Adrenal gland (tissue), 5 donors: ENCODE data around the gene GJB1.

ENCODE experiments used
- POLR2A ChIP-seq, 2 donors: fragments of 450-650 bp; IDR thresholded peaks; one replicate each; pipeline ENCODE4 v1.6.1; 2017; ENCODE audit warnings: antibody characterized with exemption in 2 of 2, mild to moderate bottlenecking in 2 of 2, moderate library complexity in 1 of 2
- TF ChIP-seq, protein P1 (sequence below), 6 experiments: fragments of 450-650 bp in 4 of 6; fragments of 200-600 bp in 2 of 6; sonication (generic) in 1 of 6; IDR thresholded peaks; 1 replicate in 5 of 6; 2 replicates in 1 of 6; pipeline versions ENCODE4 v1.5.1 to v1.8.0; 2016 to 2021; ENCODE audit warnings: antibody characterized with exemption in 6 of 6, mild to moderate bottlenecking in 2 of 6, moderate library complexity in 1 of 6
- donor health status: DM: no; HTN: no; CAD: no.

DNA sequence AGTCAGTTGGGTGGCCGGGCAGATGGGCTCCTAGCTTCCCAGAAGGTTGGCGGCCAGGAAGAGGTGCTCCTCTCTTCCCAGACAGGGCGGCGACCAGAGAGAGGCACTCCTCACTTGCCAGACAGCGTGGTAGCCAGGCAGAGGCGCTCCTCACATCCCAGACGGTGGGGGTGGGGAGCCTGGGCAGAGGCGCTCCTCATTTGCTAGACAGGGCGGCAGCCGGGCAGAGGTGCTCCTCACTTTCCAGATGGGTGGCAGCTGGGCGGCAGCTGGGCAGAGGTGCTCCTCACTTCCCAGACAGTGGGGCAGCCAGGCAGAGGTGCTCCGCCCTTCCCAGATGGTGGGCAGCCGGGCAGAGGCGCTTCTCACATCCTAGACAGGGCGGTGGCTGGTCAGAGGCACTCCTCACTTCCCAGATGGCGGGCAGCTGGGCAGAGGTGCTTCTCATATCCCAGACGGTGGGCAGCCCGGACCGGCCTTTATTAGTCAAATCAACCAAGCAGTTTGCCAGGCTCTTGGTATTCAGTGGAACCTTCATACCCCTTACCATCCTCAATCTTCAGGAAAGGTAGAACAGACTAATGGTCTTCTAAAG lies 46.9 kb downstream of the GJB1 start:
- no peak for TF ChIP-seq POLR2A (IDR thresholded peaks at IDR 0.05)
- TF ChIP-seq, protein P1, sequence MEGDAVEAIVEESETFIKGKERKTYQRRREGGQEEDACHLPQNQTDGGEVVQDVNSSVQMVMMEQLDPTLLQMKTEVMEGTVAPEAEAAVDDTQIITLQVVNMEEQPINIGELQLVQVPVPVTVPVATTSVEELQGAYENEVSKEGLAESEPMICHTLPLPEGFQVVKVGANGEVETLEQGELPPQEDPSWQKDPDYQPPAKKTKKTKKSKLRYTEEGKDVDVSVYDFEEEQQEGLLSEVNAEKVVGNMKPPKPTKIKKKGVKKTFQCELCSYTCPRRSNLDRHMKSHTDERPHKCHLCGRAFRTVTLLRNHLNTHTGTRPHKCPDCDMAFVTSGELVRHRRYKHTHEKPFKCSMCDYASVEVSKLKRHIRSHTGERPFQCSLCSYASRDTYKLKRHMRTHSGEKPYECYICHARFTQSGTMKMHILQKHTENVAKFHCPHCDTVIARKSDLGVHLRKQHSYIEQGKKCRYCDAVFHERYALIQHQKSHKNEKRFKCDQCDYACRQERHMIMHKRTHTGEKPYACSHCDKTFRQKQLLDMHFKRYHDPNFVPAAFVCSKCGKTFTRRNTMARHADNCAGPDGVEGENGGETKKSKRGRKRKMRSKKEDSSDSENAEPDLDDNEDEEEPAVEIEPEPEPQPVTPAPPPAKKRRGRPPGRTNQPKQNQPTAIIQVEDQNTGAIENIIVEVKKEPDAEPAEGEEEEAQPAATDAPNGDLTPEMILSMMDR (IDR thresholded peaks at IDR 0.05), result no peak
